Activated CD4-positive, alpha-beta T cell treated with anti-CD3 and anti-CD28 coated beads, Interleukin-2, amount 50 U/mL, for 48 hours (primary cell): Measurements from ENCODE around the gene LEPR.
A peak's percentile ranks its signal among the peaks of the same experiment; 100 is the strongest.

ENCODE experiments used
- DNase-seq, 2 experiments: peaks; one replicate each; pipeline ENCODE4 v3.0.0-alpha.2; 2020

The LEPR gene

DNA sequence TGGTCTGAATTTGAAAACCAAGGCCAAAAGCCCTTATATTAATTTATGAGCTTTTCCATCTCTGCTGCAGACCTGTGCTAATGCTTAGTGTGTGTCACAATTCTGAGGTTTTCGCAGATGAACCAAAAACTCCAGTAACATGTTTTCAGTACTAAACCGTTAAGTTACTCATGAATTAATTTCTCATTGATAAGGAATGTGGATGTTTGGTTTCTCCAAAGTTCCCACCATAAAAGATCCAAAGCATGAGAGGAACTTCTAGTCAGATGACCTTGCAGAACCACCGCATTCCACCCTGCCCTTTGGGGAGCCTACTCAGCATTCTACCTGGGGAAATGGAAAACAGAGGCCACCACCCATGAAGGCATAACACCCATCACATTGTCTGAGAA lies 7.5 kb upstream of the LEPR start:
- DNase-seq: no peak

DNA sequence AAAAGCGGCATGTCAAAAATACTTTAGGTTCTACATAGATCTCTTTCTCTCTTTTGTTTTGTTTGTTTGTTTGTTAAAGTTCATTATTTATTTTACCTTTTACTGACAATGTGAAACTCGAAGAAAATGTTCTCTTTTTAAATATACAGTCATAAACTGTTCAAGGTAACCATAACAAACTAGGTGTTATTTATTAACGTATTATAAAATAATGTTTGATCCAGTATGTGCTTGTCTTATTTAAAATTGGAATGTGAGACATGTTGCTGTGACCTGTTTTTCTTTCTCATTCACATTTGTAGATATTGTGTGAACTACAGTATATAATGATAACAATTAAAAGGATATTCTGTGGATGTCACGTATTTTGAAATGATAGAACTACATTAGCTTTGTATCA lies 5.9 kb upstream of the LEPR start:
- no peak for DNase-seq

DNA sequence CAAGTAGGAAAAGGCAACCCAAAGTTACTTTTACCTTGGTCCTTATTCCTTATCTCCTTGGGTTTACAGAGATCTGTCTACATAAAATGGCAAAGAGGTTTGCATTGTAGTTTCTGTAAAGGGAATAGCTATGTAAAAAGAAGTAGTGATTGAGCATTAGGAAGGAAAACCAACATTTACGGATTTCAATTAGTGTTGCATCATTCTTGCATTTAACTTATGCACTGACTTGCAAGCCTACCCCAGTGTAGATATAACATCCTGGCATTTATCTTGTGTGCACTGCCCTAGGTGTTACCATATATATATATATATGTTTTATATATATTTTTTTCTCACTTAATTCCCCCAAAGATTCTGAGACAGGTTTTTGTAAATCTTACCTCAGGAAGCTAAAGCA lies 3.7 kb upstream of the LEPR start:
- no peak for DNase-seq

DNA sequence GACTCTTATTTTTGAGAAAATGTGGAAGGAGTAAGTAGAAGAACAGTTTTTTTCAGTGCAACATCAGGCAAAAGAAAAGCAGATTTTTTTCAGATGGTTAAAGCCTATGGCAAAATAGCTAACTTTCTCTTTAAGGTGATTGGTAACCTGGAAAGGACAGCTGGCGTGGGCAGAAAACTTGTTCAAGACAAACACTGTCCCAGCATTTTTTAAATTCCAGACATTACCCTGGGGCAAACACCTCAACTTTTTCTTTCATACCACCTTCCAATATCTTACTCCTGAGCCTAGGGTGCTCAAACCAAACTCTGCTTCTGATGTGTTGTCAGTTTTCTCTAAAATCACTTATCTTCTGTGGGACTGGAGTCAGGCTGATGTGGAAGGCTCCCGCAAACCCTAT lies 2.7 kb upstream of the LEPR start:
- DNase-seq: no peak

- DNase-seq: no peak
These were observed 1.8 kb upstream of the LEPR start for GRCh38 chr1:65418522-65419185.

DNA sequence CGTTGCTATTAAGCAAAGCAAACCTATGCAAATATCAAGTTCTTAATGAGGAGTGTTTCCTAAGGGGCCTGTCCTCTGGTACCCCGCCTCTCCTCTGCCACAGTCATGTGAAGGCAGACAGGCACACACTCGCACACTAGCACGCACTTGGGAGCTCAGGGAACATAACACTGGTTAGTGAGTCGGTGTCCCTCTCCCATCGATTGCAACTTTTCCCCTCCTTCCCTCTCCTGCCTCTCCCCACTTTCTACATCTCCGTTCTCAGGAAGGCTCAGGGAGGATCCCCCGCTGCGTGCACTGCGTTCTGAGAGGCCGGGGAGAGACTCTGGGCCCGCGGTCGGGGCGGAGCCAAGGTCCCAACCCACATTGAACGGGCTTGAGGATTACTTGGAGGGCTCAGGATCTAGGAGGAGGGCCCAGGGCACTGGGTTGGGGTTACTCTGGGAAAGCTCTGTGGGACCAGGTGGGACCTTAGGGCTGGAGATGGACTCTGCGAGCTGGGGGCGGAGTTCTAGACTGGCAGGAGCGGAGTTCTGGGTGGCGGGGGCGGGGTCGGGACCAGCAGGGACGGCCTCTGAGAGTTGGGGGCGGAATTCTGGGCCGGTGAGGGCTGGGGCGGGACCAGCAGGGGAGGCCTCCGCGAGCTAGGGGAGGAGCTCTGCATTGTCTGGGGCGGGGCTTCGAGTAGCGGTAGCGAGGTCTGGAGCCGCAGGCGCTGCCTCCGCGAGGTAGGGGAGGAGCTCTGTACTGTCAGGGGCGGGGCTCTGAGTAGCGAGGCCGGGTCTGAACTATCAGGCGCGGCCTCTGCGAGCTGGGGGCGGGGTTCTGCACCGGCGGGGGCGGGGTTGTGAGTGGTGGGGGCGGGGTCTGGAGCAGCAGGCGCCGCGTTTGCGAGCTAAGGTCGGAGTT lies 533 bp upstream of the LEPR start:
- peak; percentile 99 for DNase-seq

DNA sequence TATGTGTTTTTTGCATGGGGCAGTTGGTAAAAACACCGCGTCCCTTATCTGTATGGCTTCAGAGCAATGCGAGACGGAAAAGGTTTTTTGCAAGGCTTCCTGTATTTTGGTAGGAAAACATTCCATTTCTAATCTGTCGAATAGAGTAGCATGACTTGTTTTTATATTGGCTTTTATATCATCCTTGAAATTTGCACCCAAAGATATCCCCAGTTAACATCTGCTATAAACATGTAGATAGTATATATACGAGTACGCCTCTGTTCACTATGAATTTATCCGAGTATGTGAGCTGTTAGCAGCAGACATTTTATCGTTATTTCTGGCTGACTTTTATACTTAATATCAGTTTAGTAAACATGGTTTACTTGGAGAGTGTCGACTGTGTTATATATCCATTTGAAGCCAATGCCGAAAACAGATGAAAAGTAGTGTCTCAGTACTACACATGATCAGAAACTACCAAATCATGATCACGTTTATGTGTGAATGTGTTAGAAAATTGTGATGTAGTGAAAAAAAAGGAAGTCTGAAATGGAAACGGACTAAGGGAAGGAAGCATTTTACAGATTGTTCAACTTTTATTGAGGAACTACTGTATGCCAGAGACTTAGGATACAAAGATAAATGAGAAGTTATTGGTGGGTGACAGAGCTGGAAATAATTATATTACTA lies 1.0 kb downstream of the LEPR start:
- DNase-seq: no peak

DNA sequence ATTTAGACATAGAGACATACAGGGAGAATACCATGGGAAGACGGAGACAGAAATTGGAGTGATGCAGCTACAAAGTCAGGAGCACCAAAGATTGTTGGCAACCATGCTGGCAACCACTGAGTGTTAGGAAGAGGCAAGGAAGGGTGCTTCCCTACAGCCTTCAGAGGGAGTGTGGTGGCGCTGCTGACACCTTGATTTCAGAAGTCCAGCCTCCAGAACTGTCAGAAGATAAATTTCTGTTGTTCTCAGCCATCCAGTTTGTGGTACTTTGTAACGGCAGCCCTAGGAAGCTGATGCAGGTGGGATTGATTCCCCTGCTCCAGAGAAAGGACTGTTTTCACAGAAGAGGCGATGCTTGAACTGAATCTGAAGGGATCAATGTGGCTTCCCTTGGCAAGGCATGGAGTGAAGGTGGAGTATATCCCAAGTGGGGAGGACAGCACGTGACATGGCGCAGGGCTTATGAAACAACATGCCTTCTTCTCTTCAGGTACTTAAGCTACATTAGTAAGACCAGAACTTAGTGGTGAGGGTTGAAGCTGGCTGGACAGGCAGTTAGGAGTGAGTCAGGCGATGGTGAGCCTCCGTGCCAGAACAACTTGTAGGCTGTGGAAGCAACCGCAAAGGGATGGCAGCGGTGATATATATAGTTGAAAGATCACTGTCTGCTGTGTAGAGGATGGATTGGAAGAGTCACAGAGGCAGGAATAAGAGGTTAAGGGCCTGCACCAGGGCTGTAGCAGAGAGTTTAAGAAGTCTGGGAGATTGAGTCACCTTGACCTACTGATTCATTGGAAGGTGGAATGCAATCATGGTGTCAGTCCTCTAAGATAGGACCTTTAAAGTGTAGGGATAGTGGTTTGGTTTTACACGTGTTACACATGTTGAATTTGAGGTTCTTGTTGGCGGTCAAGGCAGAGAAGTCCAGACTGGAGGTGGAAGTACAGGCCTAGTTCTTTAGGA lies 2.1 kb downstream of the LEPR start:
- no peak for DNase-seq

DNA sequence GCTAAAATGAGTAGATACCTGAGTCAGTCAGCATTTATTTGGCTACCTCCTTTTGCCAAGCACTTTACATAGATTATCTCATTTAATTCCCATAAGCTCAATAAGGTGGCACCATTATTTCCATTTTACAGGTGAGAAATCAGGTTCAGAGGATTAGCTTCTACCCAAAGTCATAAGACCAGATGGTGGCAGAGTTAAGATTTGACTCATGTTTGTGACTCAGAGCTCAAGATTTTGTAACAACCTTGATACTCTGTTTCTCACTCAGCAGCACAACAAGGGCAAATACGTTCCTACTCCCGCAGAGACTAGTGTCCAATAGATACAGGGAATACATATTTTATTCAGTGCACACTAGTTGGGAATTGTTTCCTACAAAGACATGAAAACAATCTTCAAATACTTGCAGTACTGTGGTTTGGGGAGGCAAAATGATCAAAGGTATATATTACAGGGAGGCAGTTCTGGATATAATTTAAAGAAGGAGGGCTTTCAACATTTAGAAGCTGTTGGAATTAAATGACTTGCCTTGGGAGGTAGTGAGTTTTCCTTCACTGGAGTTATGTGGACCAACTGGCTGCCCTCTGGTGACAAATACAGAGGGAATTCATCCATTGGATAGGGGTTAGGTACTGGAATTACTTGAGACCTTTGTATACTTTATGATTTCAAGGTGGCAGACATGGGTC lies 3.6 kb downstream of the LEPR start:
- no peak for DNase-seq

DNA sequence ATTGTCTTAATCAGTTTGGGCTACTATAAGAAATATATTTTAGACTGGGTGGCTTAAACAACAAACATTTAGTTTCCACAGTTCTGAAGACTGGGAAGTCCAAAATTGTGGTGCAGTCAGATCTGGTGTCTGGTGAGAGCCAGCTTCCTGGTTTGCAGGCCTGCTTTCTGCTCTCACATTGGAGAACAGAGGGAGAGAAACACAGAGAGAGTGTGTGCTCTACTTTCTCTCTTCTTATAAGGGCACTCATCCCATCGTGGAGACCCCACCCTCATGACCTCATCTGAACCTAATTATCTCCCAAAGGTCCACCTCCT lies 4.1 kb downstream of the LEPR start:
- no peak for DNase-seq

- no peak for DNase-seq
These were observed 4.5 kb downstream of the LEPR start for GRCh38 chr1:65425006-65425405.

GRCh38 chr1:65425697-65426096 lies 5.2 kb downstream of the LEPR start:
- DNase-seq: no peak

DNA sequence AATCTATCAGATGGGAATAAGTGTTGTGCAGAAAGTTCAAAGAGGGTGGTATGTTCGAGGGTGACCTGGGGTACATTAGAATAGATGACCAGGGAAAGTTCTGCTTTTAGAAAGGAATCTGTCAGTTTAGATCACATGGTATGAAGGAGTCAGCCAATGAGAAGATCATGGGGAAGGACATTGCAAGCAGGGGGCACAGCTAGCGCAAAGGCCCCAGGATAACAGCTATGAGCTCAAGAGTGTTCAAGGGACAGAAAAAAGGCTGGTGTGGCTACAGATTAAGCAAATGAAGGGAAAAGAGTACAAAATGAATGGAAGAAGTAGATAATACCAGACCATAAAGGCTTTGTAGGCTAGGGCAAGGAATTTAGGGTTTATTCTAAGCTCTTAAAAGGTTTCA lies 8.6 kb downstream of the LEPR start:
- DNase-seq: no peak

DNA sequence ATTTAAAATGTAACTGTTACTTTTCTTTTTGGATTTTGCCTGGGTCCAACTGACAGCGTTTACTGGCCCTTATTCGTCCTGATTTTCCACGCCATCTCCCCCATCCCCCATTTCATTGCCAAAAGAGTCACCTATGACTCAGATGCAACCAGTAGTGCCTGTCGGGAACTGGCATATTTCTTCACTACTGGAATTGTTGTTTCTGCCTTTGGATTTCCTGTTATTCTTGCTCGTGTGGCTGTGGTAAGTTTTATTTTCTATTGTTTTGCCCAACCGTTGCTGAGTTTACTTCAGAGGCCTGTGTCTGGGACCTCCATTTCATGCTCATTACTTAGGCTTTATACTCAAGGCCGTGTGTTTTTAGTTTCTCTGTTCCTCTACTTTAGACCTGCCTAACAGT lies 9.3 kb downstream of the LEPR start:
- DNase-seq: no peak

GRCh38 chr1:65431111-65431705 lies 10.7 kb downstream of the LEPR start:
- no peak for DNase-seq

- no peak for DNase-seq
These were observed 12.4 kb downstream of the LEPR start for GRCh38 chr1:65432918-65433317.

DNA sequence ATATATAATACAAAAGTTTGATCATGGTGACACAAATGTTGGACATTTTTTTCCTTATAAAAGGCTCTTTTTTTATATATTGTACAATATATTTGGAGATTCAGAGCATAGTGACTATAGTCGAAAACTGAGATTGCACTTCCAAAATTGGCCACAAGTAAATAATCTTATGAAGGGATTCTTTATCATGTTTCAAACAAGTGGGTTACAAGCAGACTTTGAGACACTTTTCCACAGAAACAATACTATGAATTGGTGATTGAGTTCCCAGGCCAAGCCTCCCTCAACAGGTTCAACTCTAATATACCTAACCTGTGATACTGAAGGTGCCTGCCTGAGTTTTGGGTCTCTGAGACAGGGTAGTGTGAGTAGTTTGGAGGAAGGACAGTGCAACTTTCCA lies 13.8 kb downstream of the LEPR start:
- DNase-seq: no peak

DNA sequence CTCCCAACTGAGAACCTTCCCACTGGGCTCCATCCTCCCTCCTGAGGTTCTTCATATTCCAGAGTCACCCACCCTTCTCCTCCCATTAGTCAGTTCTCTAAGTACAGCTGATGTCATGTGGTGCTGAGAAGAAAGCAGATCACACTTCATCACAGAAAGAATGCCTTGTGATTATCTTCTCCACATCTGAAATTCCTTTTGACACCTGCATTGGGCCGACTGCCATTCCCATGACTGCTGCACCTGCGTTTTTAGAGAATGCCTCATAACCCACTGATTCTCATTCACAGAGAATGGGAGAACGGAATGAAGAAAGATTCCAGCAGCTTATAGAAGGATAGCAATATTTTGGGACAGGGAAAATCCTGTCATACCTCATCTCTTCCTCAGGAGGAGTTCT lies 14.3 kb downstream of the LEPR start:
- no peak for DNase-seq

- DNase-seq: no peak
These were observed 15.5 kb downstream of the LEPR start for GRCh38 chr1:65435987-65436386.

- no peak for DNase-seq
These were observed 17.1 kb downstream of the LEPR start for GRCh38 chr1:65437616-65438015.

DNA sequence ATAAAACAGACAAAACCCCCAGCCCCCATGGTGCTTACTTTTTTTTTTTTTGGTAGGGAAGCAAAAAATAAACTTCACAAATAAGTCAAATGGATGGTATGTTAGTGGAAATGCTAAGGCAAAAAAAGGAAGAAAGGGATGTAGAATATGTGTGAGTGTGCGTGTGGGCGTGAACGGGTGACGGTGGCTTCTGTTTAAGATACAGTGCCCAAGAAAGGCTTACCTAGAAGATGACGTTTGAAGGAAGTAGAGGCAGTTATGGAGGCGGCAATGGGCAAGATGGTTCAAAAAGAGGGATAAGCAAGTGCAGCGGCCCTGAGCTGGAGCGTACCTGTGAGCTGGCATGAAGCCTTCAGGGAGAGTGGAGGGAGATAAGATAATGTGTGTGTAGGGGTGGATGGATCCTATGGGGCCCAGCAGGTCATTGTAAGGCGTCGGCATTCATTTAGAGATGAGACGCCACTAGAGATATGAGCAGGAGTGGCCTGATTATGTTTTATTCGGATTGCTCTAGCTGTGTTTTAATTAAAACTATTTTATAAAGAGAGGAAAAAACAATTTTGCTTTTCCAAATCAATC lies 19.9 kb downstream of the LEPR start:
- no peak for DNase-seq

DNA sequence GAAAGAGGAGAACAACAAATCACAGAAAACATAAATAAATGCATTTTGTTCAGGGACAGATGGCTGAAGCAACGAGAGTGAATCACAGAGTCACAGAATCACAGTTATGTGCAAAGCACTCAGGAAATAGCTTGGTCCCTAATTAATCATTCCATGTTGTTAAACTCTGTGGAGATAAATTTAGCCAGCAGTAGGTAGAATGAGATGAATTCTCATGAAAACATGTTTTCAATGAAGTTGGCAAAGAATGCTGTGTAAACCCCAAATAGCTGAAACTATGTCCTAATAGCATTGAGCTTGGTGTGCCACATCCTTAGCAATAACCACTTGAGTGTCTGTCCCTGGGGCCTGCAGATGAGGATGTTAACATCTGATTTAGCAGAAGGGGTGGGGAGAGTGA lies 20.4 kb downstream of the LEPR start:
- no peak for DNase-seq
